GM23338 (cell line): ENCODE measurements around the gene MEGF10. TPM values are rescaled to one million over a fixed set of nuclear protein-coding genes. Genes with fewer than 3 reads are reported as not detected.

ENCODE experiments used
- ATAC-seq: fragments of 200-7000 bp; cut with Tn5 transposase; 3 replicates; pipeline ENCODE4 v1.9.1; 2020
- DNase-seq: peaks from one replicate; pipeline ENCODE4 v3.0.0-alpha.2; 2015; ENCODE audit warnings: low spot score
- H2AFZ ChIP-seq: fragments of 200-600 bp; sonication (generic); 2 replicates; pipeline ENCODE4 v1.8.0; 2016; ENCODE audit warnings: antibody characterized with exemption, mild to moderate bottlenecking, moderate library complexity
- H3F3A ChIP-seq: fragments of 200-600 bp; sonication (generic); replicated peaks from 2 replicates; pipeline ENCODE4 v1.8.0; 2017; ENCODE audit warnings: antibody characterized with exemption, mixed run types, low read depth
- H3K27ac ChIP-seq: fragments of 200-600 bp; sonication (generic); 2 replicates; pipeline ENCODE4 v1.6.1; 2016; ENCODE audit warnings: low read depth
- H3K27me3 ChIP-seq: fragments of 200-600 bp; sonication (generic); 2 replicates; pipeline ENCODE4 v1.8.0; 2016; ENCODE audit warnings: mild to moderate bottlenecking, mixed run types, moderate library complexity; ENCODE audit not compliant: insufficient read depth
- H3K36me3 ChIP-seq: fragments of 200-600 bp; sonication (generic); 2 replicates; pipeline ENCODE4 v1.8.0; 2016; ENCODE audit warnings: mild to moderate bottlenecking; ENCODE audit not compliant: insufficient read depth
- H3K4me1 ChIP-seq: fragments of 200-600 bp; sonication (generic); 2 replicates; pipeline ENCODE4 v1.8.0; 2016; ENCODE audit warnings: mild to moderate bottlenecking, moderate library complexity; ENCODE audit not compliant: insufficient read depth
- H3K4me2 ChIP-seq: fragments of 200-600 bp; sonication (generic); 2 replicates; pipeline ENCODE4 v1.7.1; 2017; ENCODE audit warnings: mixed run types
- H3K4me3 ChIP-seq: fragments of 200-600 bp; sonication (generic); 2 replicates; pipeline ENCODE4 v1.6.1; 2016; ENCODE audit warnings: mixed run types
- H3K79me2 ChIP-seq: fragments of 200-600 bp; sonication (generic); replicated peaks from 2 replicates; pipeline ENCODE4 v1.8.0; 2017; ENCODE audit warnings: mild to moderate bottlenecking; ENCODE audit not compliant: insufficient read depth
- H3K9me2 ChIP-seq: fragments of 200-600 bp; sonication (generic); 2 replicates; pipeline ENCODE4 v1.8.0; 2017; ENCODE audit not compliant: insufficient read depth
- H4K20me1 ChIP-seq: fragments of 200-600 bp; sonication (generic); replicated peaks from 2 replicates; pipeline ENCODE4 v1.8.0; 2017; ENCODE audit warnings: mild to moderate bottlenecking; ENCODE audit not compliant: insufficient read depth
- H3K27ac Mint-ChIP-seq: 2 replicates; pipeline ENCODE4 v1.8.0; 2020; ENCODE audit warnings: inconsistent platforms, mild to moderate bottlenecking, moderate library complexity, mixed read lengths
- H3K27me3 Mint-ChIP-seq: 3 replicates; pipeline ENCODE4 v1.8.0; 2022; ENCODE audit warnings: low read depth, mild to moderate bottlenecking, moderate library complexity, mixed read lengths, inconsistent platforms; ENCODE audit not compliant: insufficient read depth, poor library complexity
- H3K36me3 Mint-ChIP-seq: 3 replicates; pipeline ENCODE4 v1.8.0; 2021; ENCODE audit warnings: low read depth, mild to moderate bottlenecking, inconsistent platforms, moderate library complexity, mixed read lengths
- H3K4me1 Mint-ChIP-seq: 3 replicates; pipeline ENCODE4 v1.8.0; 2020; ENCODE audit warnings: mild to moderate bottlenecking, inconsistent platforms, mixed read lengths
- H3K4me3 Mint-ChIP-seq: 3 replicates; pipeline ENCODE4 v1.8.0; 2021; ENCODE audit warnings: moderate library complexity, mild to moderate bottlenecking, inconsistent platforms, mixed read lengths
- H3K9me3 Mint-ChIP-seq: 3 replicates; pipeline ENCODE4 v1.8.0; 2020; ENCODE audit warnings: moderate library complexity, mild to moderate bottlenecking, inconsistent platforms, mixed read lengths
- CREB1 ChIP-seq: fragments of 250-450 bp; sonication (Bioruptor Pico); IDR thresholded peaks from 2 replicates; pipeline ENCODE4 v1.5.0; 2020; ENCODE audit warnings: low read depth, mild to moderate bottlenecking, moderate library complexity
- EZH2 ChIP-seq: fragments of 200-600 bp; sonication (generic); IDR thresholded peaks from one replicate; pipeline ENCODE4 v1.8.0; 2017; ENCODE audit warnings: antibody characterized with exemption, mild to moderate bottlenecking, low read depth; ENCODE audit not compliant: unreplicated experiment
- JUNB ChIP-seq: IDR thresholded peaks from one replicate; pipeline ENCODE4 v1.6.1; 2016; ENCODE audit warnings: antibody characterized with exemption; ENCODE audit not compliant: unreplicated experiment
- NANOG ChIP-seq: IDR thresholded peaks from 2 replicates; pipeline ENCODE4 v1.6.1; 2016; ENCODE audit warnings: antibody characterized with exemption, borderline replicate concordance
- POLR2AphosphoS5 ChIP-seq: IDR thresholded peaks from 2 replicates; pipeline ENCODE4 v1.6.1; 2016; ENCODE audit warnings: antibody characterized with exemption, low read depth
- polyA plus RNA-seq: library from polyadenylated mRNA; unstranded; fragments of >200 nt; fragmentation: Nextera tagmentation; extraction: Ambion mirVana; gene quantifications from 2 replicates; pipeline ENCODE4 v1.2.1, GENCODE V29; 2016
- total RNA-seq: library from RNA; depleted of rRNA; stranded (reverse); fragments of >200 nt; shearing (Covaris generic); gene quantifications from 2 replicates; pipeline ENCODE4 v1.2.3, GENCODE V29; 2014
- TF ChIP-seq, protein P1 (sequence below): fragments of 250-450 bp; sonication (Bioruptor Pico); IDR thresholded peaks from 2 replicates; pipeline ENCODE4 v1.5.0; 2020; ENCODE audit warnings: mild to moderate bottlenecking, moderate library complexity
- TF ChIP-seq, protein P2 (sequence below), 2 experiments: fragments of 200-600 bp in 1 of 2; sonication (generic) in 1 of 2; conservative IDR thresholded peaks; 2 replicates each; pipeline versions ENCODE4 v1.5.1 to v1.6.1; 2016 to 2017; ENCODE audit warnings: antibody characterized with exemption in 2 of 2, low read depth in 2 of 2, mild to moderate bottlenecking in 2 of 2, moderate library complexity in 1 of 2
- TF ChIP-seq, protein P3 (sequence below): IDR thresholded peaks from one replicate; pipeline ENCODE4 v1.6.1; 2018; ENCODE audit warnings: antibody characterized with exemption; ENCODE audit not compliant: unreplicated experiment

The MEGF10 gene
- total and polyA plus RNA-seq, 2 experiments from 2014 or later = 4.5 to 28.3 TPM

- Histone ChIP-seq H4K20me1 (no peaks in the 10 kb centered on the region; the same call in 1 of the 2 replicates), H3K4me1 (no peaks in the 10 kb centered on the region), H2AFZ (no peak overlapping the region), H3K27ac (no peak overlapping the region), H3K4me3 (no peak overlapping the region), H3F3A (no peaks in the 10 kb centered on the region), H3K79me2 (no peaks in the 10 kb centered on the region), H3K9me2 (no peaks in the 10 kb centered on the region), H3K4me2 (no peak overlapping the region), H3K36me3 (no peaks in the 10 kb centered on the region), H3K27me3 (no peaks in the 10 kb centered on the region)
- no peak for ATAC-seq
- Mint-ChIP-seq H3K9me3 (no peaks in the 10 kb centered on the region), H3K4me1 (no peaks in the 10 kb centered on the region; the same call in 2 of the 3 replicates), H3K4me3 (no peak overlapping the region), H3K27ac (no peak overlapping the region), H3K36me3 (peaks cover 5% of the 10 kb centered on the region; the same call in 1 of the 3 replicates), H3K27me3 (peaks cover 3% of the 10 kb centered on the region)
- TF ChIP-seq JUNB = no peak
- TF ChIP-seq CREB1 (CRISPR knock-in tag) = no peak
- no peak for TF ChIP-seq EZH2
- no peak for DNase-seq
Observed at GRCh38 chr5:127435821-127436220, 145.2 kb downstream of the MEGF10 start.

DNA sequence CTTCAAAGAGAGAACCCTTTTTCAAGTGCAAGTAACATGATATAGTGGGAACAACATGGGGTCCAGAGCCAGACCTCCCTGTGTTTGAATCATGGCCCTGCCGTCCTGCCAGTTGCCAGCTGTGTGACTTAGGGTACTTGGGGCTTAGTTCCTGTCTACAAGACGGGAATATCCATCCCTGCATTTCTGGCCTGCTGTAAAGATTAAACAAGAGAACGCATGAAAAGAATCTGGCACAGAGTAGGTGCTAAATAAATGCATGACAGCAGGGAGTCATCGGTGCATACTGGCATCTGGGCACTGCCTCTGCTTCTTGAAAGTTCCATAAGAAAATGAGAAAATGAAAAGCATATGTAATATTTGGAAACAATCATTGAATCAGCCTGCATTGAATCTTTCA lies 149.0 kb downstream of the MEGF10 start:
- no peaks in the 10 kb centered on the region for H3K9me2 ChIP-seq
- no peak overlapping the region for H2AFZ ChIP-seq
- no peaks in the 10 kb centered on the region for H3K27me3 ChIP-seq
- H3K36me3 ChIP-seq = peaks cover 5% of the 10 kb centered on the region; the same call in 1 of the 2 replicates
- H3K9me3 Mint-ChIP-seq = no peaks in the 10 kb centered on the region
- no peaks in the 10 kb centered on the region for H3K79me2 ChIP-seq
- H3K36me3 Mint-ChIP-seq = peaks cover 5% of the 10 kb centered on the region; the same call in 1 of the 3 replicates
- TF ChIP-seq, protein P1, sequence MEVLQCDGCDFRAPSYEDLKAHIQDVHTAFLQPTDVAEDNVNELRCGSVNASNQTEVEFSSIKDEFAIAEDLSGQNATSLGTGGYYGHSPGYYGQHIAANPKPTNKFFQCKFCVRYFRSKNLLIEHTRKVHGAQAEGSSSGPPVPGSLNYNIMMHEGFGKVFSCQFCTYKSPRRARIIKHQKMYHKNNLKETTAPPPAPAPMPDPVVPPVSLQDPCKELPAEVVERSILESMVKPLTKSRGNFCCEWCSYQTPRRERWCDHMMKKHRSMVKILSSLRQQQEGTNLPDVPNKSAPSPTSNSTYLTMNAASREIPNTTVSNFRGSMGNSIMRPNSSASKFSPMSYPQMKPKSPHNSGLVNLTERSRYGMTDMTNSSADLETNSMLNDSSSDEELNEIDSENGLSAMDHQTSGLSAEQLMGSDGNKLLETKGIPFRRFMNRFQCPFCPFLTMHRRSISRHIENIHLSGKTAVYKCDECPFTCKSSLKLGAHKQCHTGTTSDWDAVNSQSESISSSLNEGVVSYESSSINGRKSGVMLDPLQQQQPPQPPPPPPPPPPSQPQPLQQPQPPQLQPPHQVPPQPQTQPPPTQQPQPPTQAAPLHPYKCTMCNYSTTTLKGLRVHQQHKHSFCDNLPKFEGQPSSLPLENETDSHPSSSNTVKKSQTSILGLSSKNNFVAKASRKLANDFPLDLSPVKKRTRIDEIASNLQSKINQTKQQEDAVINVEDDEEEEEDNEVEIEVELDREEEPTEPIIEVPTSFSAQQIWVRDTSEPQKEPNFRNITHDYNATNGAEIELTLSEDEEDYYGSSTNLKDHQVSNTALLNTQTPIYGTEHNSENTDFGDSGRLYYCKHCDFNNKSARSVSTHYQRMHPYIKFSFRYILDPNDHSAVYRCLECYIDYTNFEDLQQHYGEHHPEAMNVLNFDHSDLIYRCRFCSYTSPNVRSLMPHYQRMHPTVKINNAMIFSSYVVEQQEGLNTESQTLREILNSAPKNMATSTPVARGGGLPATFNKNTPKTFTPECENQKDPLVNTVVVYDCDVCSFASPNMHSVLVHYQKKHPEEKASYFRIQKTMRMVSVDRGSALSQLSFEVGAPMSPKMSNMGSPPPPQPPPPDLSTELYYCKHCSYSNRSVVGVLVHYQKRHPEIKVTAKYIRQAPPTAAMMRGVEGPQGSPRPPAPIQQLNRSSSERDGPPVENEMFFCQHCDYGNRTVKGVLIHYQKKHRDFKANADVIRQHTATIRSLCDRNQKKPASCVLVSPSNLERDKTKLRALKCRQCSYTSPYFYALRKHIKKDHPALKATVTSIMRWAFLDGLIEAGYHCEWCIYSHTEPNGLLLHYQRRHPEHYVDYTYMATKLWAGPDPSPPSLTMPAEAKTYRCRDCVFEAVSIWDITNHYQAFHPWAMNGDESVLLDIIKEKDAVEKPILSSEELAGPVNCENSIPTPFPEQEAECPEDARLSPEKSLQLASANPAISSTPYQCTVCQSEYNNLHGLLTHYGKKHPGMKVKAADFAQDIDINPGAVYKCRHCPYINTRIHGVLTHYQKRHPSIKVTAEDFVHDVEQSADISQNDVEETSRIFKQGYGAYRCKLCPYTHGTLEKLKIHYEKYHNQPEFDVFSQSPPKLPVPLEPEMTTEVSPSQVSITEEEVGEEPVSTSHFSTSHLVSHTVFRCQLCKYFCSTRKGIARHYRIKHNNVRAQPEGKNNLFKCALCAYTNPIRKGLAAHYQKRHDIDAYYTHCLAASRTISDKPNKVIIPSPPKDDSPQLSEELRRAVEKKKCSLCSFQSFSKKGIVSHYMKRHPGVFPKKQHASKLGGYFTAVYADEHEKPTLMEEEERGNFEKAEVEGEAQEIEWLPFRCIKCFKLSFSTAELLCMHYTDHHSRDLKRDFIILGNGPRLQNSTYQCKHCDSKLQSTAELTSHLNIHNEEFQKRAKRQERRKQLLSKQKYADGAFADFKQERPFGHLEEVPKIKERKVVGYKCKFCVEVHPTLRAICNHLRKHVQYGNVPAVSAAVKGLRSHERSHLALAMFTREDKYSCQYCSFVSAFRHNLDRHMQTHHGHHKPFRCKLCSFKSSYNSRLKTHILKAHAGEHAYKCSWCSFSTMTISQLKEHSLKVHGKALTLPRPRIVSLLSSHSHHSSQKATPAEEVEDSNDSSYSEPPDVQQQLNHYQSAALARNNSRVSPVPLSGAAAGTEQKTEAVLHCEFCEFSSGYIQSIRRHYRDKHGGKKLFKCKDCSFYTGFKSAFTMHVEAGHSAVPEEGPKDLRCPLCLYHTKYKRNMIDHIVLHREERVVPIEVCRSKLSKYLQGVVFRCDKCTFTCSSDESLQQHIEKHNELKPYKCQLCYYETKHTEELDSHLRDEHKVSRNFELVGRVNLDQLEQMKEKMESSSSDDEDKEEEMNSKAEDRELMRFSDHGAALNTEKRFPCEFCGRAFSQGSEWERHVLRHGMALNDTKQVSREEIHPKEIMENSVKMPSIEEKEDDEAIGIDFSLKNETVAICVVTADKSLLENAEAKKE (CRISPR knock-in tag) = no peak
- TF ChIP-seq POLR2AphosphoS5 (no peak), CREB1 (CRISPR knock-in tag) (no peak), NANOG (no peak)
- TF ChIP-seq, protein P2, sequence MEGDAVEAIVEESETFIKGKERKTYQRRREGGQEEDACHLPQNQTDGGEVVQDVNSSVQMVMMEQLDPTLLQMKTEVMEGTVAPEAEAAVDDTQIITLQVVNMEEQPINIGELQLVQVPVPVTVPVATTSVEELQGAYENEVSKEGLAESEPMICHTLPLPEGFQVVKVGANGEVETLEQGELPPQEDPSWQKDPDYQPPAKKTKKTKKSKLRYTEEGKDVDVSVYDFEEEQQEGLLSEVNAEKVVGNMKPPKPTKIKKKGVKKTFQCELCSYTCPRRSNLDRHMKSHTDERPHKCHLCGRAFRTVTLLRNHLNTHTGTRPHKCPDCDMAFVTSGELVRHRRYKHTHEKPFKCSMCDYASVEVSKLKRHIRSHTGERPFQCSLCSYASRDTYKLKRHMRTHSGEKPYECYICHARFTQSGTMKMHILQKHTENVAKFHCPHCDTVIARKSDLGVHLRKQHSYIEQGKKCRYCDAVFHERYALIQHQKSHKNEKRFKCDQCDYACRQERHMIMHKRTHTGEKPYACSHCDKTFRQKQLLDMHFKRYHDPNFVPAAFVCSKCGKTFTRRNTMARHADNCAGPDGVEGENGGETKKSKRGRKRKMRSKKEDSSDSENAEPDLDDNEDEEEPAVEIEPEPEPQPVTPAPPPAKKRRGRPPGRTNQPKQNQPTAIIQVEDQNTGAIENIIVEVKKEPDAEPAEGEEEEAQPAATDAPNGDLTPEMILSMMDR (conservative IDR thresholded peaks at IDR 0.05; ENCODE audit: low read depth in 2 of 2) = no peak
- TF ChIP-seq, protein P3, sequence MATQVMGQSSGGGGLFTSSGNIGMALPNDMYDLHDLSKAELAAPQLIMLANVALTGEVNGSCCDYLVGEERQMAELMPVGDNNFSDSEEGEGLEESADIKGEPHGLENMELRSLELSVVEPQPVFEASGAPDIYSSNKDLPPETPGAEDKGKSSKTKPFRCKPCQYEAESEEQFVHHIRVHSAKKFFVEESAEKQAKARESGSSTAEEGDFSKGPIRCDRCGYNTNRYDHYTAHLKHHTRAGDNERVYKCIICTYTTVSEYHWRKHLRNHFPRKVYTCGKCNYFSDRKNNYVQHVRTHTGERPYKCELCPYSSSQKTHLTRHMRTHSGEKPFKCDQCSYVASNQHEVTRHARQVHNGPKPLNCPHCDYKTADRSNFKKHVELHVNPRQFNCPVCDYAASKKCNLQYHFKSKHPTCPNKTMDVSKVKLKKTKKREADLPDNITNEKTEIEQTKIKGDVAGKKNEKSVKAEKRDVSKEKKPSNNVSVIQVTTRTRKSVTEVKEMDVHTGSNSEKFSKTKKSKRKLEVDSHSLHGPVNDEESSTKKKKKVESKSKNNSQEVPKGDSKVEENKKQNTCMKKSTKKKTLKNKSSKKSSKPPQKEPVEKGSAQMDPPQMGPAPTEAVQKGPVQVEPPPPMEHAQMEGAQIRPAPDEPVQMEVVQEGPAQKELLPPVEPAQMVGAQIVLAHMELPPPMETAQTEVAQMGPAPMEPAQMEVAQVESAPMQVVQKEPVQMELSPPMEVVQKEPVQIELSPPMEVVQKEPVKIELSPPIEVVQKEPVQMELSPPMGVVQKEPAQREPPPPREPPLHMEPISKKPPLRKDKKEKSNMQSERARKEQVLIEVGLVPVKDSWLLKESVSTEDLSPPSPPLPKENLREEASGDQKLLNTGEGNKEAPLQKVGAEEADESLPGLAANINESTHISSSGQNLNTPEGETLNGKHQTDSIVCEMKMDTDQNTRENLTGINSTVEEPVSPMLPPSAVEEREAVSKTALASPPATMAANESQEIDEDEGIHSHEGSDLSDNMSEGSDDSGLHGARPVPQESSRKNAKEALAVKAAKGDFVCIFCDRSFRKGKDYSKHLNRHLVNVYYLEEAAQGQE = no peak
- peaks cover under 1% of the 10 kb centered on the region for H3K27me3 Mint-ChIP-seq
- DNase-seq (no peak), ATAC-seq (no peak)
- no peaks in the 10 kb centered on the region for H3F3A ChIP-seq
- H3K4me1 ChIP-seq = no peaks in the 10 kb centered on the region
- H3K27ac Mint-ChIP-seq = no peak overlapping the region
- H3K27ac ChIP-seq = no peak overlapping the region
- peaks cover 3% of the 10 kb centered on the region; the same call in 1 of the 3 replicates for H3K4me1 Mint-ChIP-seq
- no peak overlapping the region for H3K4me3 ChIP-seq
- no peak overlapping the region for H3K4me2 ChIP-seq
- H4K20me1 ChIP-seq = no peaks in the 10 kb centered on the region; the same call in 1 of the 2 replicates
- H3K4me3 Mint-ChIP-seq = no peak overlapping the region
